Dedifferentiated amniotic fluid mesenchymal stem cell (primary cell): ENCODE measurements around the gene PHF10.
A peak's percentile ranks its signal among the peaks of the same experiment; 100 is the strongest.

Experiments
- DNase-seq: peaks from one replicate; pipeline ENCODE4 v3.0.0-alpha.2; 2016; ENCODE audit errors: extremely low spot score

Gene PHF10

GRCh38 chr6:169677096-169677495 is 47.2 kb downstream of the PHF10 start:
- no peak for DNase-seq

- DNase-seq: no peak
Measured at GRCh38 chr6:169675011-169675410, 49.3 kb downstream of the PHF10 start.

GRCh38 chr6:169671563-169671962 is 52.7 kb downstream of the PHF10 start:
- DNase-seq: no peak

- DNase-seq: no peak
Measured at GRCh38 chr6:169669889-169670288, 54.4 kb downstream of the PHF10 start.

GRCh38 chr6:169669147-169669546 is 55.2 kb downstream of the PHF10 start:
- DNase-seq: no peak

- no peak for DNase-seq
Measured at GRCh38 chr6:169668203-169668847, 56.0 kb downstream of the PHF10 start.

- no peak for DNase-seq
Measured at GRCh38 chr6:169667716-169668115, 56.6 kb downstream of the PHF10 start.

- no peak for DNase-seq
Measured at GRCh38 chr6:169666441-169666840, 57.9 kb downstream of the PHF10 start.

GRCh38 chr6:169665289-169665688 is 59.0 kb downstream of the PHF10 start:
- no peak for DNase-seq

- no peak for DNase-seq
Measured at GRCh38 chr6:169664227-169664626, 60.1 kb downstream of the PHF10 start.

GRCh38 chr6:169663468-169663867 is 60.8 kb downstream of the PHF10 start:
- DNase-seq: no peak

GRCh38 chr6:169661391-169661756 is 62.9 kb downstream of the PHF10 start:
- DNase-seq: no peak

- DNase-seq: no peak
Measured at GRCh38 chr6:169660751-169661390, 63.4 kb downstream of the PHF10 start.

- no peak for DNase-seq
Measured at GRCh38 chr6:169659820-169660610, 64.3 kb downstream of the PHF10 start.

GRCh38 chr6:169657284-169657610 is 67.1 kb downstream of the PHF10 start:
- DNase-seq: no peak

- no peak for DNase-seq
Measured at GRCh38 chr6:169656546-169657283, 67.6 kb downstream of the PHF10 start.

- peak; percentile 27 for DNase-seq
Measured at GRCh38 chr6:169654598-169655391, 69.5 kb downstream of the PHF10 start.
